Sigmoid colon (tissue), 4 donors: ENCODE measurements around the gene TOGARAM1.

Source experiments
- EP300 ChIP-seq, 4 donors: sonication (generic); formaldehyde crosslinking; IDR thresholded peaks; one replicate each; pipeline ENCODE4 v1.6.1; 2017; ENCODE audit warnings: antibody characterized with exemption in 4 of 4
- POLR2A ChIP-seq, 2 donors: fragments of 450-650 bp; IDR thresholded peaks; one replicate each; pipeline ENCODE4 v1.6.1; 2016; ENCODE audit warnings: antibody characterized with exemption in 2 of 2, mild to moderate bottlenecking in 2 of 2, moderate library complexity in 2 of 2
- TF ChIP-seq, protein P1 (sequence below), 4 experiments: fragments of 450-650 bp in 3 of 4; fragments of 200-600 bp in 1 of 4; IDR thresholded peaks; one replicate each; pipeline ENCODE4 v1.5.1; 2016 to 2019; ENCODE audit warnings: antibody characterized with exemption in 4 of 4, mild to moderate bottlenecking in 3 of 4, moderate library complexity in 2 of 4

GRCh38 chr14:45104561-45104960, 142.6 kb downstream of the TOGARAM1 start:
- TF ChIP-seq EP300 (IDR thresholded peaks at IDR 0.05) = no peak
- TF ChIP-seq, protein P1, sequence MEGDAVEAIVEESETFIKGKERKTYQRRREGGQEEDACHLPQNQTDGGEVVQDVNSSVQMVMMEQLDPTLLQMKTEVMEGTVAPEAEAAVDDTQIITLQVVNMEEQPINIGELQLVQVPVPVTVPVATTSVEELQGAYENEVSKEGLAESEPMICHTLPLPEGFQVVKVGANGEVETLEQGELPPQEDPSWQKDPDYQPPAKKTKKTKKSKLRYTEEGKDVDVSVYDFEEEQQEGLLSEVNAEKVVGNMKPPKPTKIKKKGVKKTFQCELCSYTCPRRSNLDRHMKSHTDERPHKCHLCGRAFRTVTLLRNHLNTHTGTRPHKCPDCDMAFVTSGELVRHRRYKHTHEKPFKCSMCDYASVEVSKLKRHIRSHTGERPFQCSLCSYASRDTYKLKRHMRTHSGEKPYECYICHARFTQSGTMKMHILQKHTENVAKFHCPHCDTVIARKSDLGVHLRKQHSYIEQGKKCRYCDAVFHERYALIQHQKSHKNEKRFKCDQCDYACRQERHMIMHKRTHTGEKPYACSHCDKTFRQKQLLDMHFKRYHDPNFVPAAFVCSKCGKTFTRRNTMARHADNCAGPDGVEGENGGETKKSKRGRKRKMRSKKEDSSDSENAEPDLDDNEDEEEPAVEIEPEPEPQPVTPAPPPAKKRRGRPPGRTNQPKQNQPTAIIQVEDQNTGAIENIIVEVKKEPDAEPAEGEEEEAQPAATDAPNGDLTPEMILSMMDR (IDR thresholded peaks at IDR 0.05) = no peak
- TF ChIP-seq POLR2A (IDR thresholded peaks at IDR 0.05) = no peak
